H1 (cell line): ENCODE data around the gene EMX2. TPM values are rescaled to one million over a fixed set of nuclear protein-coding genes. Genes with fewer than 3 reads are reported as not detected.

Source experiments
- CTCF ChIA-PET: fragments of 300-600 bp; sonication (Branson Sonifier 250); formaldehyde crosslinking; loops from one replicate; lab custom pipeline; 2021; ENCODE audit not compliant: partially characterized antibody; lab: Charles Lee
- POLR2A ChIA-PET: fragments of 300-600 bp; sonication (Branson Sonifier 250); formaldehyde crosslinking; loops from one replicate; lab custom pipeline; 2021; ENCODE audit warnings: inconsistent platforms; ENCODE audit not compliant: partially characterized antibody; lab: Charles Lee
- DNase-seq, 2 experiments: peaks; one replicate each; pipeline versions ENCODE4 v3.0.0 to v3.0.0-alpha.2; 2010 to 2022; ENCODE audit warnings: low spot score in 2 of 2, low read depth in 1 of 2, mixed read lengths in 1 of 2
- FAIRE-seq: peaks from 2 replicates; lab custom pipeline; 2011; peaks lifted over from hg19 to GRCh38; lab: Jason Lieb, UNC
- H2AFZ ChIP-seq: 2 replicates; pipeline ENCODE4 v1.8.1; 2012; ENCODE audit warnings: low read length, inconsistent platforms
- H2AK5ac ChIP-seq: 2 replicates; pipeline ENCODE4 v1.6.1; 2013; ENCODE audit warnings: low read depth, low read length
- H2BK120ac ChIP-seq: replicated peaks from 2 replicates; pipeline ENCODE3; 2013; ENCODE audit warnings: low read depth, low read length, inconsistent platforms
- H2BK12ac ChIP-seq: 2 replicates; pipeline ENCODE4 v1.6.1; 2013; ENCODE audit warnings: low read depth, low read length
- H2BK15ac ChIP-seq: 2 replicates; pipeline ENCODE4 v1.6.1; 2013; ENCODE audit warnings: low read length
- H2BK20ac ChIP-seq: 2 replicates; pipeline ENCODE4 v1.6.1; 2013; ENCODE audit warnings: low read length
- H2BK5ac ChIP-seq: 2 replicates; pipeline ENCODE4 v1.6.1; 2013; ENCODE audit warnings: low read depth, low read length
- H3K14ac ChIP-seq: 2 replicates; pipeline ENCODE4 v1.6.1; 2013; ENCODE audit warnings: inconsistent platforms; ENCODE audit not compliant: insufficient read length
- H3K18ac ChIP-seq: 2 replicates; pipeline ENCODE4 v1.6.1; 2013; ENCODE audit warnings: low read length; ENCODE audit errors: extremely low read depth
- H3K23ac ChIP-seq: 2 replicates; pipeline ENCODE4 v1.6.1; 2013; ENCODE audit warnings: inconsistent platforms; ENCODE audit not compliant: insufficient read length
- H3K23me2 ChIP-seq: 2 replicates; pipeline ENCODE4 v1.6.1; 2013; ENCODE audit warnings: low read depth, low read length
- H3K27ac ChIP-seq: 2 replicates; pipeline ENCODE4 v1.6.1; 2011; ENCODE audit warnings: low read depth, low read length, inconsistent platforms
- H3K27me3 ChIP-seq, 4 experiments: replicated peaks in 1 of 4; 1 replicate in 1 of 4; 2 replicates in 3 of 4; pipeline versions ENCODE4 v1.6.1 to v1.8.1; 2011 to 2013; ENCODE audit warnings: low read length in 3 of 4, mild to moderate bottlenecking in 3 of 4, inconsistent platforms in 2 of 4, mixed read lengths in 2 of 4, moderate library complexity in 1 of 4; ENCODE audit not compliant: control insufficient read depth in 3 of 4, insufficient read depth in 3 of 4; ENCODE audit errors: extremely low read depth in 1 of 4
- H3K36me3 ChIP-seq, 4 experiments: 2 replicates each; pipeline versions ENCODE4 v1.6.1 to v1.8.1; 2011 to 2013; ENCODE audit warnings: mild to moderate bottlenecking in 4 of 4, low read length in 3 of 4, moderate library complexity in 2 of 4, control low read depth in 1 of 4, inconsistent platforms in 1 of 4; ENCODE audit not compliant: insufficient read depth in 4 of 4, control insufficient read depth in 2 of 4
- H3K4ac ChIP-seq: replicated peaks from 2 replicates; pipeline ENCODE3; 2013; ENCODE audit warnings: low read length, low read depth, mixed read lengths, inconsistent platforms; ENCODE audit not compliant: insufficient read length
- H3K4me1 ChIP-seq, 4 experiments: replicated peaks in 1 of 4; 1 replicate in 1 of 4; 2 replicates in 3 of 4; pipeline versions ENCODE4 v1.6.1 to v1.8.1; 2011 to 2013; ENCODE audit warnings: low read length in 3 of 4, inconsistent platforms in 2 of 4, mixed read lengths in 1 of 4; ENCODE audit not compliant: insufficient read depth in 4 of 4, control insufficient read depth in 3 of 4
- H3K4me2 ChIP-seq, 2 experiments: 2 replicates each; pipeline versions ENCODE4 v1.6.1 to v1.8.1; 2011 to 2013; ENCODE audit warnings: low read depth in 2 of 2, low read length in 2 of 2, control low read depth in 1 of 2, inconsistent platforms in 1 of 2, mild to moderate bottlenecking in 1 of 2; ENCODE audit not compliant: insufficient read depth in 1 of 2
- H3K4me3 ChIP-seq, 4 experiments: fragments of 200-600, 300-600 bp in 1 of 4; sonication (generic), shearing (Covaris generic), sonication (Bioruptor Twin) in 1 of 4; 2 replicates each; pipeline versions ENCODE4 v1.5.1 to v1.8.1; 2011 to 2016; ENCODE audit warnings: low read length in 4 of 4, low read depth in 3 of 4, control low read depth in 2 of 4, inconsistent platforms in 2 of 4, mild to moderate bottlenecking in 2 of 4, mixed read lengths in 1 of 4, moderate library complexity in 1 of 4; ENCODE audit not compliant: insufficient read depth in 2 of 4; ENCODE audit errors: extremely low read depth in 1 of 4
- H3K56ac ChIP-seq: replicated peaks from 2 replicates; pipeline ENCODE3; 2013; ENCODE audit warnings: low read depth, mild to moderate bottlenecking, mixed read lengths, low read length, inconsistent platforms; ENCODE audit not compliant: insufficient read length
- H3K79me1 ChIP-seq: 2 replicates; pipeline ENCODE4 v1.6.1; 2013; ENCODE audit warnings: low read depth, low read length, control low read depth
- H3K79me2 ChIP-seq, 2 experiments: 2 replicates each; pipeline versions ENCODE4 v1.6.1 to v1.8.1; 2012 to 2013; ENCODE audit warnings: low read length in 2 of 2, mild to moderate bottlenecking in 2 of 2, inconsistent platforms in 1 of 2; ENCODE audit not compliant: insufficient read depth in 2 of 2, control insufficient read depth in 1 of 2
- H3K9ac ChIP-seq, 4 experiments: replicated peaks in 1 of 4; 1 replicate in 1 of 4; 2 replicates in 3 of 4; pipeline versions ENCODE4 v1.6.1 to v1.8.1; 2011 to 2013; ENCODE audit warnings: low read depth in 3 of 4, low read length in 3 of 4, control low read depth in 2 of 4, mild to moderate bottlenecking in 2 of 4, moderate library complexity in 2 of 4, inconsistent platforms in 1 of 4; ENCODE audit errors: extremely low read depth in 1 of 4
- H3K9me3 ChIP-seq, 2 experiments: 2 replicates each; pipeline versions ENCODE4 v1.6.1 to v1.8.1; 2012 to 2013; ENCODE audit warnings: mild to moderate bottlenecking in 2 of 2, moderate library complexity in 2 of 2, control low read depth in 1 of 2, inconsistent platforms in 1 of 2, low read depth in 1 of 2, low read length in 1 of 2, mixed read lengths in 1 of 2; ENCODE audit not compliant: insufficient read depth in 2 of 2
- H4K20me1 ChIP-seq, 2 experiments: replicated peaks in 1 of 2; 2 replicates each; pipeline versions ENCODE3 to v1.8.1; 2011 to 2013; ENCODE audit warnings: inconsistent platforms in 2 of 2, low read length in 2 of 2, mild to moderate bottlenecking in 1 of 2; ENCODE audit not compliant: insufficient read depth in 2 of 2, control insufficient read depth in 1 of 2
- H4K5ac ChIP-seq: 2 replicates; pipeline ENCODE4 v1.6.1; 2013; ENCODE audit warnings: low read length, low read depth, mixed read lengths, inconsistent platforms; ENCODE audit not compliant: insufficient read length
- H4K8ac ChIP-seq: 2 replicates; pipeline ENCODE4 v1.8.0; 2013; ENCODE audit warnings: mild to moderate bottlenecking, moderate library complexity, low read length, inconsistent platforms; ENCODE audit not compliant: insufficient read depth; ENCODE audit errors: extremely low read depth
- H4K91ac ChIP-seq: replicated peaks from 2 replicates; pipeline ENCODE3; 2013; ENCODE audit warnings: low read length, mixed read lengths, inconsistent platforms; ENCODE audit not compliant: insufficient read length
- EZH2 ChIP-seq: fragments of 200-600 bp; sonication (generic); IDR thresholded peaks from 2 replicates; pipeline ENCODE4 v1.7.1; 2012; ENCODE audit warnings: low read depth, mild to moderate bottlenecking, moderate library complexity, low read length, inconsistent platforms; ENCODE audit not compliant: severe bottlenecking
- JUND ChIP-seq: IDR thresholded peaks from 2 replicates; pipeline ENCODE4 v1.6.1; 2011; ENCODE audit warnings: mild to moderate bottlenecking, improper control_type of control experiment, low read length
- KDM5A ChIP-seq: fragments of 200-600 bp; IDR thresholded peaks from 2 replicates; pipeline ENCODE4 v1.7.1; 2012; ENCODE audit warnings: mild to moderate bottlenecking, low read length, inconsistent platforms, mixed read lengths
- NRF1 ChIP-seq: IDR thresholded peaks from 2 replicates; pipeline ENCODE4 v1.6.1; 2011; ENCODE audit warnings: mild to moderate bottlenecking, low read depth, low read length, improper control_type of control experiment
- SUZ12 ChIP-seq: fragments of 200-600 bp; sonication (generic); IDR thresholded peaks from 2 replicates; pipeline ENCODE4 v1.6.1; 2012; ENCODE audit warnings: mild to moderate bottlenecking, inconsistent platforms, low read length, moderate library complexity, mixed read lengths
- WGBS, 2 experiments: shearing (Covaris generic) in 1 of 2; methylation state at CpG; one replicate each; pipeline versions ENCODE4 v1.1.6 to v1.1.7; 2013 to 2015; ENCODE audit warnings: low lambda C conversion rate in 2 of 2, mixed read lengths in 2 of 2, inconsistent platforms in 1 of 2, low coverage in 1 of 2, missing lambda C conversion rate in 1 of 2; ENCODE audit not compliant: insufficient replicate concordance in 2 of 2, insufficient coverage in 1 of 2, insufficient read length in 1 of 2; ENCODE audit errors: extremely low coverage in 1 of 2, missing lambda C conversion rate in 1 of 2; 5-methylcytosine and 5-hydroxymethylcytosine counted together
- polyA plus RNA-seq, 7 experiments: library from polyadenylated mRNA; depleted of rRNA in 3 of 7; stranded (reverse) in 5 of 7; unstranded in 2 of 7; fragments of >200 nt in 5 of 7; fragments of 200-250 nt in 2 of 7; gene quantifications; 1 replicate in 5 of 7; 2 replicates in 1 of 7; 4 replicates in 1 of 7; pipeline versions ENCODE4 v1.2.1 to v1.2.3, GENCODE V29; 2011 to 2013; ENCODE audit warnings: missing spikeins in 2 of 7, mixed read lengths in 2 of 7
- total RNA-seq: library from RNA; stranded (reverse); fragmentation: NEBNext Ultra II Directional; extraction: Animal tissue kit (Norgen Biotek cat#: 25700); gene quantifications from 2 replicates; pipeline ENCODE4 v1.2.1, GENCODE V29; 2021

The EMX2 gene
- total and polyA plus RNA-seq, 2 of the 8 experiments (the other 6 are each of a cell fraction or from before 2014, with no cell fraction given): not detected

GRCh38 chr10:117560942-117561341 is 18.4 kb downstream of the EMX2 start:
- Histone ChIP-seq H4K5ac (no peak overlapping the region), H4K20me1 (peaks cover 0 to 2% of the 10 kb centered on the region in 2 experiments), H3K18ac (no peak overlapping the region), H3K14ac (no peak overlapping the region), H2AFZ (no peak overlapping the region), H3K4ac (no peak overlapping the region), H2BK12ac (no peak overlapping the region), H3K79me1 (no peaks in the 10 kb centered on the region), H3K4me1 (0 out of 7 replicates have a peak, but pooled peaks cover 0 to 4% (median 0%) of the 10 kb centered on the region in 4 experiments), H2BK15ac (no peak overlapping the region), H3K56ac (no peak overlapping the region), H2BK5ac (no peak overlapping the region), H2AK5ac (no peak overlapping the region), H3K4me2 (no peak overlapping the region), H2BK120ac (no peak overlapping the region), H3K4me3 (no peak overlapping the region), H3K79me2 (no peaks in the 10 kb centered on the region), H3K36me3 (no peaks in the 10 kb centered on the region), H3K9me3 (no peaks in the 10 kb centered on the region), H3K27me3 (peaks cover 1 to 5% (median 2%) of the 10 kb centered on the region in 4 experiments), H3K9ac (no peak overlapping the region; a peak in 1 of 7 replicates), H4K8ac (no peak overlapping the region), H4K91ac (no peak overlapping the region), H2BK20ac (no peak overlapping the region), H3K27ac (no peak overlapping the region), H3K23me2 (peaks cover 8% of the 10 kb centered on the region; the same call in 1 of the 2 replicates), H3K23ac (no peak overlapping the region)
- TF ChIP-seq SUZ12 (no peak), KDM5A (no peak), NRF1 (no peak), JUND (no peak), EZH2 (no peak)
- WGBS, 2 experiments: 81% methylated on average over 2 of the region's 2 CpGs; no CpG with 5 or more reads in 1 of the 2 experiments
- no peak for FAIRE-seq
- no peak for DNase-seq
- ChIA-PET CTCF (interaction anchor here (0.6 to 2.9 kb wide), 9 partner anchors 9 to 126 kb away, joined by 3 to 11 read pairs (median 3); no protein-coding TSS in a partner anchor), POLR2A (no interaction called here)
